Measurements from ENCODE around the gene TXNRD1. TPM values are rescaled to one million over a fixed set of nuclear protein-coding genes. Genes with fewer than 3 reads are reported as not detected.

Gene TXNRD1
- total and polyA plus RNA-seq, 2 of the 8 experiments (the other 6 are each of a cell fraction or from before 2014, with no cell fraction given), result 56.8 to 127 TPM

DNA sequence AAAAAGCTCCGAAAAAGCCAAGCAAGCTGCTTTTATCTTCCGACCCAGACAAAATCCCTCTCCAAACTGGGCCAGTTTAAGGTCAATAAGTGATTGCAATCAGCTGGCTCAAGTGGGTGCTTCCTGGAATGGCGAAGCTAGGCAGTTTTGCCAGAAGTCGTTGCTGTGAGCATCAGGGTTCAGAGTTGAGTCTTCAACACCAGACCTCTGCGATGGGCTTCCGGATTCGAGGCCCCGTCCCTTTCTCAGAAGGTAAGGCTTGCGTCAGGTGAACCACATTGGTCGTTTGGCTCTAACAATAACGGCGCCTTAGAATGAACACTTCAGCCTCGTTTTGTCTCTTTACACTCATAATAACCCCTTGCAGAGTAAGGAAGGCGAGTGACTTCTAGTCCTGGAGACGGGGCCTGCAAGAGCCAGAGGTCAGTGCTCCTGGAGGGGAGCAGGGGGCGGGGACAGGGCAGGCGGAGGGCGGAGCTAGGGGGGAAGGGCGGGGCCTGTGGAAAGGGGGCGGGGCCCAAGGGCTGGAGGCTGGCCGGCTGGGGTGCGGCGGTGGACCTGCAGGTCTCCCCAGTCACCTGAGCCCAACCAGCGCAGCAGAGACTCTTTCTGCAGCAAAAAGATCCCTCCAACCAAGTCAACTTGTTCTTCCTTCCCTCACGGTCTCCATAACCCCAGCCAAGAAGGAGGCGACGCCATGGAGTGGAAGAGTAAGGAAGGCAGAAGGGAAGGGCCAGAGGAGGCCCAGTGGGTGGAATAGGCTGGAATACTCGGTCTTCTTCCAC, 43.6 kb upstream of the TXNRD1 start:
- Histone ChIP-seq H3K4me3 (ENCODE audit: extremely low read depth in 1 of 4, insufficient read depth in 2 of 4, low read depth in 3 of 4, low read length in 4 of 4) (no peak overlapping the region), H3K9ac (replicated peaks in 1 of 4; ENCODE audit: extremely low read depth in 1 of 4, low read depth in 3 of 4, low read length in 3 of 4) (no peak overlapping the region)

More for the DNA sequence above, 43.6 kb upstream of the TXNRD1 start:
- Histone ChIP-seq H3K18ac (ENCODE audit: extremely low read depth, low read length) (no peak overlapping the region; the same call in 1 of the 2 replicates), H2BK20ac (ENCODE audit: low read length) (no peak overlapping the region), H4K8ac (ENCODE audit: extremely low read depth, insufficient read depth, low read length) (no peak overlapping the region), H2AFZ (ENCODE audit: low read length) (peak overlapping the region; percentile 91), H4K91ac (replicated peaks; ENCODE audit: insufficient read length, low read length) (no peak overlapping the region), H3K23me2 (ENCODE audit: low read depth, low read length) (no peaks in the 10 kb centered on the region), H3K27me3 (replicated peaks in 1 of 4; ENCODE audit: control insufficient read depth in 3 of 4, extremely low read depth in 1 of 4, insufficient read depth in 3 of 4, low read length in 3 of 4) (0 out of 7 replicates have a peak, but pooled peaks cover 0 to 2% (median 0%) of the 10 kb centered on the region in 4 experiments), H3K36me3 (ENCODE audit: control insufficient read depth in 2 of 4, insufficient read depth in 4 of 4, low read length in 3 of 4) (no peaks in the 10 kb centered on the region; a peak in 1 of 8 replicates), H2BK5ac (ENCODE audit: low read depth, low read length) (no peak overlapping the region), H3K56ac (replicated peaks; ENCODE audit: insufficient read length, low read depth, low read length) (no peak overlapping the region), H2BK12ac (ENCODE audit: low read depth, low read length) (no peak overlapping the region), H3K79me2 (ENCODE audit: control insufficient read depth in 1 of 2, insufficient read depth in 2 of 2, low read length in 2 of 2) (no peaks in the 10 kb centered on the region), H3K4ac (replicated peaks; ENCODE audit: insufficient read length, low read depth, low read length) (no peak overlapping the region), H3K4me1 (replicated peaks in 1 of 4; ENCODE audit: control insufficient read depth in 3 of 4, insufficient read depth in 4 of 4, low read length in 3 of 4) (no peaks in the 10 kb centered on the region), H3K4me2 (ENCODE audit: insufficient read depth in 1 of 2, low read depth in 2 of 2, low read length in 2 of 2) (peak overlapping the region in 1 of 2 experiments; percentile 30; a peak in 3 of 4 replicates), H4K20me1 (replicated peaks in 1 of 2; ENCODE audit: control insufficient read depth in 1 of 2, insufficient read depth in 2 of 2, low read length in 2 of 2) (no peaks in the 10 kb centered on the region), H3K23ac (ENCODE audit: insufficient read length) (no peak overlapping the region), H2BK120ac (replicated peaks; ENCODE audit: low read depth, low read length) (no peak overlapping the region), H3K27ac (ENCODE audit: low read depth, low read length) (no peak overlapping the region), H2BK15ac (ENCODE audit: low read length) (no peak overlapping the region), H3K14ac (ENCODE audit: insufficient read length) (no peak overlapping the region), H2AK5ac (ENCODE audit: low read depth, low read length) (no peak overlapping the region), H3K79me1 (ENCODE audit: low read depth, low read length) (no peaks in the 10 kb centered on the region), H3K9me3 (ENCODE audit: insufficient read depth in 2 of 2, low read depth in 1 of 2, low read length in 1 of 2) (no peaks in the 10 kb centered on the region), H4K5ac (ENCODE audit: insufficient read length, low read depth, low read length) (no peak overlapping the region)
- 84% methylated on average over 20 of the region's 28 CpGs; no CpG with 5 or more reads in 1 of the 2 experiments for WGBS, 2 experiments (ENCODE audit: extremely low coverage in 1 of 2, insufficient coverage in 1 of 2, insufficient read length in 1 of 2, insufficient replicate concordance in 2 of 2, low coverage in 1 of 2, low lambda C conversion rate in 2 of 2, missing lambda C conversion rate in 1 of 2)
- TF ChIP-seq FOSL1 (IDR thresholded peaks at IDR 0.05; ENCODE audit: insufficient read depth, low read depth, low read length), result no peak
- TF ChIP-seq SIX5 (IDR thresholded peaks at IDR 0.05; ENCODE audit: low read depth, low read length), result no peak
- TF ChIP-seq SAP30 (IDR thresholded peaks at IDR 0.05; ENCODE audit: insufficient read depth, insufficient replicate concordance, low read length), result no peak
- TF ChIP-seq EP300 (IDR thresholded peaks at IDR 0.05; ENCODE audit: borderline replicate concordance in 1 of 2, low read depth in 2 of 2, low read length in 2 of 2), result no peak
- no peak for TF ChIP-seq TAF7 (optimal IDR thresholded peaks at IDR 0.05; ENCODE audit: borderline replicate concordance, low read depth, low read length)
- TF ChIP-seq, protein P1, sequence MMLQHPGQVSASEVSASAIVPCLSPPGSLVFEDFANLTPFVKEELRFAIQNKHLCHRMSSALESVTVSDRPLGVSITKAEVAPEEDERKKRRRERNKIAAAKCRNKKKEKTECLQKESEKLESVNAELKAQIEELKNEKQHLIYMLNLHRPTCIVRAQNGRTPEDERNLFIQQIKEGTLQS (IDR thresholded peaks at IDR 0.05; ENCODE audit: insufficient read depth, low read depth, low read length), result no peak
- TF ChIP-seq, protein P2, sequence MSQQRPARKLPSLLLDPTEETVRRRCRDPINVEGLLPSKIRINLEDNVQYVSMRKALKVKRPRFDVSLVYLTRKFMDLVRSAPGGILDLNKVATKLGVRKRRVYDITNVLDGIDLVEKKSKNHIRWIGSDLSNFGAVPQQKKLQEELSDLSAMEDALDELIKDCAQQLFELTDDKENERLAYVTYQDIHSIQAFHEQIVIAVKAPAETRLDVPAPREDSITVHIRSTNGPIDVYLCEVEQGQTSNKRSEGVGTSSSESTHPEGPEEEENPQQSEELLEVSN (IDR thresholded peaks at IDR 0.05), result no peak
- no peak for TF ChIP-seq BCL11A (IDR thresholded peaks at IDR 0.05; ENCODE audit: low read depth in 2 of 2, low read length in 2 of 2)
- TF ChIP-seq POU5F1 (IDR thresholded peaks at IDR 0.05; ENCODE audit: low read depth, low read length), result no peak
- FAIRE-seq (no peak), DNase-seq (ENCODE audit: low read depth in 1 of 2, low spot score in 2 of 2) (peak; percentile 9 to 72)
- ChIA-PET CTCF (ENCODE audit: partially characterized antibody) (no interaction called here), POLR2A (ENCODE audit: partially characterized antibody) (interaction anchor here (1.7 to 2.5 kb wide), 3 partner anchors 14 to 117 kb away, joined by 4 to 10 read pairs (median 9); partner anchors contain the start of gene NFYB)

All from H1 (cell line).